Right ventricle myocardium inferior (tissue), 1 donor: ENCODE measurements around the gene FAM78A. TPM values are rescaled to one million over a fixed set of nuclear protein-coding genes. Genes with fewer than 3 reads are reported as not detected.

Experiments used
- ATAC-seq: fragments of 200-7000 bp; cut with Tn5 transposase; one replicate; pipeline ENCODE4 v1.9.1; 2020; ENCODE audit warnings: mild to moderate bottlenecking, moderate library complexity
- DNase-seq: peaks from one replicate; pipeline ENCODE4 v3.0.0; 2021; ENCODE audit errors: missing footprints
- intact Hi-C: fragments of 100-400 bp; cut with DNase I; formaldehyde crosslinking; loops from one replicate; pipeline ENCODE4 v1.11.0; 2022
- long read RNA-seq: library from polyadenylated mRNA; unstranded; transcript quantifications from one replicate; pipeline ENCODE4 v2.0.0, GENCODE V29; 2021
- total RNA-seq: library from RNA; stranded (reverse); fragmentation: NEBNext Ultra II Directional; extraction: Animal tissue kit (Norgen Biotek cat#: 25700); gene quantifications from one replicate; pipeline ENCODE4 v1.2.1, GENCODE V29; 2021
- donor health status: DM: no; HTN: yes; CAD: no; lungs with severe emphysema.

FAM78A gene, protein sequence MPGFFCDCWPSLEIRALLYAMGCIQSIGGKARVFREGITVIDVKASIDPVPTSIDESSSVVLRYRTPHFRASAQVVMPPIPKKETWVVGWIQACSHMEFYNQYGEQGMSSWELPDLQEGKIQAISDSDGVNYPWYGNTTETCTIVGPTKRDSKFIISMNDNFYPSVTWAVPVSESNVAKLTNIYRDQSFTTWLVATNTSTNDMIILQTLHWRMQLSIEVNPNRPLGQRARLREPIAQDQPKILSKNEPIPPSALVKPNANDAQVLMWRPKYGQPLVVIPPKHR
- 62.9 TPM for total RNA-seq
- long read RNA-seq, transcript FAM78A-203 (2 exons, 3,966 nt): major isoform, 9 of 42 reads
- long read RNA-seq, partial matches to known transcripts: 1 of 42 reads
- long read RNA-seq, other reads (novel, unspliced or antisense): 32 of 42 reads

DNA sequence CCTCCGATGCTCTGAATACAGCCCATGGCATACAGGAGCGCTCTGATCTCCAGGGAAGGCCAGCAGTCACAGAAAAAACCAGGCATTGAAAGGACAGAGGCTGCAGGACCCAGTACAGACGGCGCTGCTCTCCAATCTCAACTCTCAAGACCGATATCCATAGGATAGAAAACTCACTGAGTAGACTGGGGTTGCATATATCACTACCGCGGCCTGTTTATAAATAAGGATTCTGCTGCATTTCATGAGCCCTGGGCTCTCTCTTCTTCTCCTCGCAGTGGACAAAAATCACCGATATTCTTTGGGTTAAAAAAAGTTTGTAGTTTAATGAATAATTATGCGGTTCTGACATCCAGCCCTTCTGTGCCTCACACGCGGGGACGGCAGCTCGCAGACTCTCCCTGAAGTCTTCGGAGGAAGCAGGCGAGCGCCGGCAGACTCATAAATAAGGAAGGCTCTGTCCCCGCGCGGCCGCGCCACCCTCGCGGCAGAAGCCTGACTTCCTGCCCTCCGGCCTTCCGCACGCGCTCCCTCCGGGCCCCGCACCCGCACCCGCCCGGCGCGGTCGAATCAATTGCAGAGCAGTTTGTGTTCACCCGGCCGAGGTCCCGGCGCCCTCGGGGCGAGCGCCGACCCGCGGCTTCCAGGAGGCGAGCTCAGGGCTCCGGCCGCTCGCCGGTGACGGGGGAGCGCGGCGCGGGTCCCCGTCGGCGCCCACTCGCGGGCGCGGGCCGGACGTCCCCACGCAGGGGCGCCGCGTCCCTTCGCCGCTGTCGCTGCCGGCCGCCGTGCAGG, at the start of gene FAM78A:
TSS of gene FAM78A (minus strand) at position 417 of the 795 bp plus-strand sequence. CDS start at position 86, 331 bp downstream.
- ATAC-seq: no peak
- peak; percentile 95 for DNase-seq
- intact Hi-C loops: no loop called here

DNA sequence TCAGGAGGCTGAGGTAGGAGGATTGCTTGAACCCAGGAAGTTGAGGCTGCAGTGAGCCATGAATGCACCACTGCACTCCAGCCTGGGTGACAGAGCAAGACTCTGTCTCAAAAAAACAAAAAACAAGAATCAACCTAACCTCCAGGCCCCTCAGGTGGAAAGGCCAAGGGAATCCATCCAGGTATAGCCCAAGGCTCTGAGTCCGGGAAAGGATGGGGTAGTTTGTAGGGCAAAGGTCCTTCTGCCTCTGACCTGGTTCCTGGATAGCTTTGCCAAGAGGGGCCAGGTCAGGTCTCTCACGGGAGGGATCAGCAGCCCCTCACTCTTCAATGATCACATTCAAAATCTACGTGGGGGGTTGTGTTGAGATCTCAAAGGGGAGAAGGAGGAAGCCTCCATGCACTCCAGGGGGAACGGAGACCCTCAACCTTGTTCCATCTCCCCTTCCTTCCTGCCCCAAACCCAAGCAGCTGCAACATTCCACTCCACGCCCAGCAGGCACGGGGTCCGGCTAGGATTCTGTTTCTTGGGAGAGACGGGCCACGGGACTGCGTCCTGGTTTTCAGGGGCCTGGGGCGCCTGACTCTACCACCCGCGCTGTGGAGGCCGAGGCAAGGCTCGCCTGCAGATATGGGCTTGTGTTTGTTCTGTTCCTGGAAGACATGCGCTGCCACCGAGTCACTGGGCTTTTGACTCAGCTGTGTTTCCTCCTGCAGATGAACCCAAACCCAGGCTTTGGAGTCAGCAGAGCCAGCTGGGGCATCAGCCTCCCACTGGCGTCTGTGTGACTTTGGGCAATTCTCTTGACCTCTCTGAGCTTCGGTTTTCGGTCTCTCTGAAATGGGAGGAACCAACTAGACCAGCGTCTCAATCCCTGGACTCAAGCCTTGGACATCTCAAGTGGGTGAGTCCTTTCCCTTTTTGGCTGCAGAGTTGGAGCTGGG, 48.7 kb upstream of the FAM78A start:
- ATAC-seq: peak; percentile 35
- intact Hi-C loops: no loop called here
- DNase-seq: peak; percentile 35

DNA sequence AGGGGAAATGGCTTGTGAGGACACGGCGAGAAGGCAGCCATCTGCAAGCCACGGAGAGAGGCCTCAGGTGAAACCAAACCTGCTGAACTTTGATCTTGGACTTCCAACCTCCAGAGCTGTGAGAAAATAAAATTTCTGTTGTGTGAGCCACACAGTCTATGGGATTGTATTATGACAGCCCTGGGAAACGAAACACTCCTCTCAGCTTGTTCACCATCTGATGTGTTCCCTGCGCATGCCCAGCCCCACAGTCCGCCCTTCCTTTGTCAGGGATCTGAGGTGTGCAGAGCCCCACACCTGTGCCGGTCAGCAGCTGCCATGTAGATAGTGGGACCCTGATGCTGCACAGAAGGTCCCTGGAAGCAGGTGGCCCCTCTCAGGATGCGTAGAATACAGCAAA, 47.3 kb upstream of the FAM78A start:
- ATAC-seq (no peak), DNase-seq (no peak)
- intact Hi-C loops: no loop called here

DNA sequence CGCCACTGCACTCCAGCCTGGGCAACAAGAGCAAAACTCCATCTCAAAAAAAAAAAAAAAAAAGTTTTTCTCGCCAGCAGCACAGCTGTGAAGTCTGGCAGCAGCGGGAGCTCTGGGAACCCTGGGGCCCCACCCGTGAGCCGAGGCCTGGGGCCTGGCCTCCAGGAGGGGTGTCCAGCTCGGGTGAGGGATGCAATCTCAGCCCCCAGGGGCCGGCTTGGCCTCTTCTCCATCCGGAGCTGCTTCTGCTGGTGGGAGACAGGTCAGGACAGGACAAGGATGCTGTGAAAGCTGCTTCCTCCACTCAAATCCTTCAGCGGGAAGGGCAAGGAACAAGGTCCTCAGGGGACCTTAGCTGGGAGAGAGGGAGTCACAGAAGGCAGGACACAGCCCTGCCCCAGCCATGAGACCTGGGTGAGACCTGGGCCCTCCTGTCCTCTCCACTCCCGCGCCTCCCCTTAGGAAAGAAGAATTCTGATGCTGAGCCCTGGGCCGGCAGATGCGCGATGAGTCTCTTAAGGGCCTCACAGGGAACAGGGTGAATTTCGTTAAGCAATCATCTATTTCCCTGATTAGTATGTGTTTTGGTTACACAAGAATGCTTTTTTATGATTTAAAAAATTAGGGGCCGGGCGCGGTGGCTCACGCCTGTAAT, 43.8 kb upstream of the FAM78A start:
- intact Hi-C loops: no loop called here
- DNase-seq: peak; percentile 88
- peak; percentile 94 for ATAC-seq

DNA sequence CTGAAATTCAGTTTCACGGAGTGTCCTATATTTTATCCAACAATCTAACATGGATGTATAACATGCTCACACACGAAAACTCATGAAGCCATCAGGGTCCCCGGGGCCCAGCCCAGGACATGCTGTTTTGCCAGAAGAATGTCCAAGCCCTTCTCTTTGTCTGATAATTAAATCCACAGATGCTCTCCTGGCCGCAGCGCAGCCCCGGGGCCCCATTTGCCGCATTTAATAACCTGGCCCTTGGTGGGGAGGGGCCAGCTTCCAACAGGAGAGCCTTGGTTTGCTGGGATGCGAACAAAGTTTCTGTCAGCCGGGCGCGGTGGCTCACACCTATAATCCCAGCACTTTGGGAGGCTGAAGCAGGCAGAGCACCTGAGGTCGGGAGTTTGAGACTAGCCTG, 43.2 kb upstream of the FAM78A start:
- ATAC-seq (peak; percentile 45), DNase-seq (peak; percentile 81)
- intact Hi-C loops: no loop called here

DNA sequence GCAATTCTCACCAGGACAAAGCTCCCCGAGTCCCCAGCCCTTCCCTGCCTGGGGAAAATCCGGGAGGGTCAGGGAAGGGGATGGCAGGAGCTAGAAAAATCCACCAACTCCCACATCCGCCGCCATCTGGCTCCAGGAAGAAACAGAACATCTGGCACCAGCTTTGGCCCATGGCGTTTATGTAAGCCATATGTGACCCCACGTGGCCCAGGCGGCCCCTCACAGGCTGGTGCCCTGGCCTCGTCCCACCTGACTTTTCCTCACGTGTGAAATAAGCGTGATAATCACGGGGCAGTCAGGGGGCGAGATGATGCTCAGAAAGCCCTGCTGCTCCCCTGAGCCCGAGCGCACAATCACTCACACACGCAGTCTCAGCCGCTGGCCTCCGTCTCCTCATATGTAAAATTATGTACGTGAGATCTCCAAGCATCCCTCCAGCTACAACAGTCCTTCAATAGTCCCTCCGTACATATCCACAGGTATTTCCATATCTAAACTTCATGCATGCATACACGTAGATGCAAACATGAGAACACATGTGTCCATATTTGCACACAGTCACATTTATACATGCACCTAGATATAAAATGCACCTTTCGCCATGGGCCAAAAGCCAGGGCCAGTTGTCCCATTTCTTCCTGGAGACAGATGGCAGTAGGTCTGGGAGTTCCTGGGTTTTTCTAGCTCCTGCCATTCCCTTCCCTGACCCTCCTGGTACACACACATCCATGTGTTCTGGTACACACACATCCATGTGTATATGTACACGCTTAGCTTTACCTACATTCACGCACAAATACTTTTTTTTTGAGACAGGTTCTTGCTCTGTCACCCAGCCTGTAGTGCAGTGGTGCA, 42.1 kb upstream of the FAM78A start:
- ATAC-seq: peak; percentile 13

DNA sequence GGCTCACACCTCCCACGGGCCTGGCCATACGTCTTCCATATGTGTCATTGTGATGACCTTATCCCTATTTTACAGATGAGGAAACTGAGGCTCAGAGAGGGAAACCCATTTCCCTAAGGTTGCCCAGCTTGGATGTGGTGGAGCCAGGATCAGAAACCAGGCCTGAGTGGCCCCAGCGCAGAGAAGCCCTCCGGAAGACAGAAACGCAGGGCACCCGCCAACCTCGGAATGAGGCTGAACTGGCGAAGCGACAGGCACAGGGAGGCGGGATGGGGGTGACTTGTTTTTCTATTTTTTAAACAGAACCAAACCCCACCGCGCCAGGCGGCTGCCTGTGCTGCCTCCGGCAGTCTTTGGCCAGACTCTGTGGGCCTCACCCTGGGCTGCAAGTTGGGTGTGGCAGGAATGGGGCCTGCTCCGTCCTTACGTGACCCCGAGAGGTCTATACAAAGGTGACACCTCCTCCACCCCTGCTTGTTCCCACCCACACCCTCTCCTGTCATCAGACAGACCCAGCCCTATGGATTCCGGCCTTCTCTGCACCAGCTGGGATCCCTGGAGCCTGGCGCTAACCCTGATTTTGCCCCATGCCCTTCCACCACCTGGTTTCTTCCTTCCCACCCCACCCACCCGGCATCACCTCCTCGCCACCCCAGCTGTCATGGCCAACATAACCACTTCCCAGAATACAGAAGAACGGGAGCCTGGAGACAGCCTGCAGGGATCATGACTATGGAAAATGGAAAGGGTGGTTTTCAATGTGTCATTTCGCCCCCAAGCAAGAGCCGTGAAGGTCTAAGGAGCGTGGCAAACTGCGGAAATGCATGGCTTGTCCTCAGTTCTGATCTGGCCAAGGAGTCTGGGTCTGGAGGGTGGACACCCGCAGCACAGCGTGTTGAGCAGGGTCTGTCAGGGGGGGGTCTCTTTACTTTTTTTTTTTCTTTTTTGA, 36.8 kb upstream of the FAM78A start:
- no peak for ATAC-seq
- intact Hi-C loops: no loop called here
- DNase-seq: no peak

More for the DNA sequence above, 42.1 kb upstream of the FAM78A start:
- intact Hi-C loops: no loop called here
- DNase-seq: peak; percentile 73

DNA sequence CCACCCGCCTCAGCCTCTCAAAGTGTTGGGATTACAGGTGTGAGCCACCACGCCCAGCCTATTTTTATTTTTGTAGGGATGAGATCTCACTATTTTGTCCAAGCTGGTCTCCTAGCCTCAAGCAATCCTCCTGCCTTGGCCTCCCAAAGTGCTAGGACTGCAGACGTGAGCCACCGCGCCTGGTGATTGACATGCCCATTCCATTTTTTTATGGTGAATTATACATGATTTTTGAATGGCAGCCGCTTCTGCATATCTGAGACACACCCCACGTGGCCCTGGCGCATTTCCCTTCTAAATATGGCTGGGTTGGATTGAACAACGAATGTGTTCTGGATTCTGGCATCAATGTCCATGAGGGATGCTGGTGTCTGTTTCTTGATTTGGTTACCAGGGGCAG, 35.9 kb upstream of the FAM78A start:
- intact Hi-C loops: no loop called here
- no peak for DNase-seq
- ATAC-seq: no peak

DNA sequence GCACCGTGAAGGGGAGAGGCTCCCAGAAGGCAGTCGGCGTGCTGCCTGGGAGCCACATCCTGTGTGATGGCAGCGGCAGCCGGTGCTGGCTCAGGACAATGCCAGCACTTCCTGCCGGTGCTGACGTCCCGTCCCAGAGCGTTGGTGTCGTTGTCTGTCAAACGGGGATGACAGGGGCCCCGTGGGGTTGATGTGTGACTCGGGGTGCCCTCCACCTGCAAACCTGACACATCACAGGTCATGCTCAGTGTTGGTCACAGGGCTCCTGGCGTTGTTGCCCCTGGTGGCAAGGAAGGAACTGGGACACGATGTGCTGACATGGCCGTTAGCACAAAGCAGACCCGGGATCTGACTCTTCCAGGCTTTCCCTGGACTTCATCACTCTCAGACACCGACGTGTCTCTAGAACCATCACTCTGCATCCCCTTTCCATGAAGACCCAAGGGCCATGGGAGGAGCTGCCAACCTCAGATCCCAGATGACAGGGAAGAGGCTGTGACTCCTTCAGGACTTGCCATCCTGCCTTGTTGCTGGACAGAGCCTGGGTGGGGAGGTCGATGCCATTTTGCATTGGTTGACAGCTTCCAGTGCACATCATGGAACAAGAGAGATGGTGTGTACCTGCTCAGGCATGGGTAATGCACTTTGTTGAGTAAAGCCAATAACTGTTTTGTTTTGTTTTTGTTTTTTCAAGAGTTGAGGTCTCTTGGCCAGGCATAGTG, 34.7 kb upstream of the FAM78A start:
- ATAC-seq: peak; percentile 45
- intact Hi-C loops: no loop called here
- peak; percentile 73 for DNase-seq

DNA sequence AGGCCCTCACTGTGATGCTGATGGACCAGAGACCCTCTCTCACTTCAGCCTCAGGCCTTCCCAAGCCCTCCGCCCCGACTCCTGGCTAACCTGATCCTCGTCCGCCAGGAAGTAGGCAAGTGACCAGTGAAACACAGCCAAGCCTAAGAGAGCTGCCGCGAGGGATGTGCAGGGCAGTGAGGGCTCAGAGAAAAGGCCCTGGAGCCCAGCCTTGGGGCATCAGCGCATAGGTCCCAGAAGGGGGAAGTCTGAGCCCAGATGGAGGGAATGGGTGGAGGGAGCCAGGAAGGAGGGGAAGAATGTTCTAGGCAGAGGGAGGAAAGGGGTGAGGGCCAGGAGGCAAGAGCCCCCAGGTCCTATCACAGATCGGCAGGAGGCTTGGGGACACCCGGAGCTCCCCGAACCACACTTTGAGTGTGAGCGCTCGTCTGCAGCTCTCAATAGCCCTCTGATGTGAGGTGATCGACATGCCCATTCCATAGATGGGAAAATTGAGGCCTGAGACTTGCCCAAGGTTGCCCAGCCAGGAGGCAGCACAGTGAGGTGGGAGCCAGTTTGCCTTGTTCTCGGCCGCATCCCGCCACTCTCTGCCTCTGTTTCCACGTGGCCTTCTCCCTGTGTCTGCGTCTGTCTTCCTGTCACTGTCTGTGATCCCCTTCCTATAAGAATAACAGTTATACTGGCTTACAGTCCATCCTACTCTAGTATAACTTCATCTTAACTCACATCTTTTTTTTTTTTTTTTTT, 33.4 kb upstream of the FAM78A start:
- ATAC-seq: no peak
- intact Hi-C loops: no loop called here

DNA sequence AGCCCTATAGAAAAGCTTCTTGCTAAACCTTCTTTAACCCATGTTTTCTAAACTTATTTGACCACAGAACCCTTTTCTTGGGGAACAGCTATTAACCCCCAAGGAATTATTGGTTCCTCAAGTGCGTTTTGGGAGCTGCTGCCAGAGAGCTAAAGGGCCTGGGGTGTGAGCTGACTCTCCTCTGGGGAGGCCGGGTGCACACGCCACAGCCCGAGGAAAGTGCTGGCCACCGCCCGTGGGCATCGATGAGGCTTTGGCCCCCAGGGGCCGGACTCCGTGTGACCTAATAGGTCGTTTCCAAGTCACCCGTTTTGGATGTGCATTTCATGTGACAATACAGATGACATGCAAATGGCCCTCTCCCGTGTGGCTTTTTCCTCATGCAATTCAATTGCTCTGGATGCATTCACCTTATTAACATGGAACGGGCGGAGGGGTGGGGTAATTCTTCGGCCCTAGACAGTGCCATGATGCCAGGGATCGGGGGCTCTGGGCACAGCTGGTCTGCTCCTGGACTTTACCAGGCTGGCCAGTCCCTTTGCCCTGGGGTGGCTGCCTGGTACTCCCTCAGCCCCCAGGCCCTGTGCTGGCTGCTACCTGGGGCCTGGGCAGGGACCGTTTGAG, 32.7 kb upstream of the FAM78A start:
- DNase-seq: peak; percentile 60
- ATAC-seq: no peak

More for the DNA sequence above, 33.4 kb upstream of the FAM78A start:
- peak; percentile 57 for DNase-seq

DNA sequence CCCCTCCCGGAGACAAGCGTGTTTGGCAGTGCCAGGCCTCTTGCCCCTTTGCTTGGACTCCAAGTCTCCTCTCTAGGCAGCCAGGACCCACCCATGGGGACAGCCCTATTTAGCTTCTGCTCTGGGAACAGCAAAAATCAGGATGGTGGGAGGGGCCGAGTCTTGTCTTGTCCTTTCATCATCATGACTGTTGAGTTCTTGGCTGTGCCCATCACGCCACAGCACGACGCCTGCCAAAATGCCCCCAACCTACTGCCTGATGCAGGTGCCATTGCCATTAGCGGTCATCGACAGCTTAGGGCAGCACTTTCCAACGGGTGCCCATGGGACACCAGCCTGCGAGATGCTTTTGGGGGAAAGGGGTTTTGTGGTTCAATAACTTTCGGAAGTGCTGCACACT, 32.1 kb upstream of the FAM78A start:
- intact Hi-C loops: no loop called here
- no peak for DNase-seq
- ATAC-seq: peak; percentile 6

More for the DNA sequence above, 32.7 kb upstream of the FAM78A start:
- intact Hi-C loops: no loop called here

DNA sequence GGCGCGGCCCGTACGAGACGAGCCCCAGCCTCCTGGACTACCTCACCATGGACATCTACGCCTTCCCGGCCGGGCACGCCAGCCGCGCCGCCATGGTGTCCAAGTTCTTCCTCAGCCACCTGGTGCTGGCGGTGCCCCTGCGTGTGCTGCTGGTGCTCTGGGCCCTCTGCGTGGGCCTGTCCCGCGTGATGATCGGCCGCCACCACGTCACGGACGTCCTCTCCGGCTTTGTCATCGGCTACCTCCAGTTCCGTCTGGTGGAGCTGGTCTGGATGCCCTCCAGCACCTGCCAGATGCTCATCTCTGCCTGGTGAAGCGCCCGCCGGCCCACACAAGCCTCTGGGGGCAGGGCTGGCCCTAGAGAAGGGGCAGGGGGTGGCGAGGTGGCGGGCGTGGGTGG, 31.7 kb upstream of the FAM78A start:
- intact Hi-C loops: no loop called here
- ATAC-seq (peak; percentile 14), DNase-seq (no peak)

DNA sequence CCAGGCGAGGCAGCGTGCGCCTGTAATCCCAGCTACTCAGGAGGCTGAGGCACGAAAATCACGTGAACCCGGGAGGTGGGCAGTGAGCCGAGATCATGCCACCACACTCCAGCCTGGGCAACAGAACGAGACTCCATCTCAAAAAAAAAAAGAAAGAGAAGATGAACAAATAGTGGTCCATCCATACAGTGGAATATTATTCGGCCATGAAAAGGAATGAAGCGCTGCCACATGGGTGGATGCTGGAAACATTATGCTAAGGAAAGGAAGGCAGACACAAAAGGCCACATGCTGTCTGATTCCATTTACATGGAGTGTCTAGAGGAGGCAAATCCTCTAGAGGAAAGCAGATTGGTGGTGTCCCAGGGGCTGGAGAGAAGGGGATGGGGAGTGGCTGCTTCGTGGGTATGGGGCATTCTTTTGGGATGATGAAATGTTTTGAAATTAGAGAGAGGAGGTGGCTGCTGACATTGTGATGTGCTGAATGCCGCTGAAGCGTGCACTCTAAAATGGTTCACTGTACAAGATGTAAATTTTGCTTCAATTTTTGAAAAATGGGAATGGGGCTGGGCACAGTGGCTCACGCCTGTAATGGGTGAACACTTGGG, 30.2 kb upstream of the FAM78A start:
- no peak for DNase-seq
- ATAC-seq: no peak
- intact Hi-C loops: no loop called here
